GM12873 (cell line): ENCODE results near the gene FUCA2.

Source experiments
- CTCF ChIP-seq: IDR thresholded peaks from 2 replicates; pipeline ENCODE4 v1.5.1; 2012; ENCODE audit warnings: low read depth, mild to moderate bottlenecking, moderate library complexity, low read length, control low read depth; ENCODE audit not compliant: insufficient read depth; ENCODE audit errors: missing control alignments

Gene FUCA2

GRCh38 chr6:143490244-143490643 is 21.3 kb downstream of the FUCA2 start:
- no peak for TF ChIP-seq CTCF

GRCh38 chr6:143486752-143487151 is 24.8 kb downstream of the FUCA2 start:
- TF ChIP-seq CTCF, result no peak

- no peak for TF ChIP-seq CTCF
Measured at GRCh38 chr6:143485967-143486366, 25.6 kb downstream of the FUCA2 start.

GRCh38 chr6:143482593-143482992 is 28.9 kb downstream of the FUCA2 start:
- TF ChIP-seq CTCF, result no peak

GRCh38 chr6:143478479-143479062 is 32.9 kb downstream of the FUCA2 start:
- no peak for TF ChIP-seq CTCF

GRCh38 chr6:143476545-143476944 is 35.0 kb downstream of the FUCA2 start:
- TF ChIP-seq CTCF, result no peak

- TF ChIP-seq CTCF, result no peak
Measured at GRCh38 chr6:143471822-143472221, 39.7 kb downstream of the FUCA2 start.

- TF ChIP-seq CTCF, result no peak
Measured at GRCh38 chr6:143468026-143468425, 43.5 kb downstream of the FUCA2 start.
